HG03066 (cell line): ENCODE measurements around the gene PRDM16.

ENCODE experiments used
- ATAC-seq: cut with Tn5 transposase; IDR thresholded peaks from one replicate; pipeline ENCODE4 v1.9.1; 2021; ENCODE audit warnings: low read depth; ENCODE audit not compliant: unreplicated experiment

The PRDM16 gene

DNA sequence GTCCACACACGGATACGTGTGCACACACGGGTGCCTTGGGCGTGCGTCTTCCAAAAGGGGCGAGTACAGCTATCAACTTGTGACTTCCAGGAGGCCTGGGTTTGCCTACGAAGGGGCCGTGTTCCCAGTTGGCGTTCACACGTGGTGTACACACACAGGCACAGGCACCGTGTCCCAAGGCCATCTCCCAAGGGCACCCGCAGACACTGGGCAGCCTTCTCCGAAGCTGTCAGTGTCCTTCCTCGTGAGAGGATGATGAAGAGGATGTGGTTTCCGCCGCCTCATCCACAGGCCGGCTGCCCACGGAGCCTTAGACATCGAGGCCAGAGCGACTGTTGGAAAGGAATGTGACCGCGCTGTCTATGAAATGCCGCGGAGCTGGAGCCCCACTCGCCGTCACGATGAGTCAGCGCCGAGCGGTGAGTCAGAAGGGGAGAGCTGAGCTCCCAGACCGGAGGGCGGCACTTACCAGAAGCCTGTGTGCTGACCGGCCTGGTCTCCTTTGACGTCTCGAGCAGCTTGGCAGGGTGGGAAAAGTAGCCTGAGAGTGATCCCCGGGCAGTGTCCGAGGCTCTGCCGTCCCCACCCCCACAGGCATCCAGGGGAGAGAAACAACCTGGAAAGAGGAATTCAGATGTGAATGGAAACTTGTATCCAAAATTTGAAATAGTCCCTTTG lies 244.0 kb downstream of the PRDM16 start:
- no peak for ATAC-seq

GRCh38 chr1:3313576-3313950 lies 244.6 kb downstream of the PRDM16 start:
- ATAC-seq: no peak

GRCh38 chr1:3314491-3315381 lies 245.7 kb downstream of the PRDM16 start:
- ATAC-seq: no peak

GRCh38 chr1:3315399-3316339 lies 246.7 kb downstream of the PRDM16 start:
- no peak for ATAC-seq

DNA sequence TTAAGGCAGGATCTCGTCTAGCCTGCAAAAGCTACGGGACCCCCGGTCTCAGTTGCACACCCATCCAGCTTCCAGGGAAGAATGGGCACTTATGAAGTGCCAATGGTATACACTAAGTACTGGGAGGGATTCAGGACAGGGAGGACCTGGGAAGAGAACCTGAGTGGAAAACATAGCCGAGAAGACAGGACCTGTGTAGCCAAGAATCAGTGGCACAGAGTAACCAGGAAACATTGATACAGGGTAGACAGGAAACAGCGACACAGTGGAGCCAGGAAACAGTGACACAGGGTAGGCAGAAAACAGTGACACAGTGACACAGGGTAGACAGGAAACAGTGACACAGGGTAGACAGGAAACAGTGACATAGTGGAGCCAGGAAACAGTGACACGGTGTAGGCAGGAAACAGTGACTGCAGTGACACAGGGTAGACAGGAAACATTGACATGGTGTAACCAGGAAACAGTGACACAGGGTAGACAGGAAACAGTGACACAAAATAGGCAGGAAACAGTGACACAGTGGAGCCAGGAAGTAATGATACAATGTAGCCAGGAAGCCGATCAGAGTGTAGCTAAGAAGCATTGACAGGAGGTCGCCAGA lies 247.4 kb downstream of the PRDM16 start:
- no peak for ATAC-seq

DNA sequence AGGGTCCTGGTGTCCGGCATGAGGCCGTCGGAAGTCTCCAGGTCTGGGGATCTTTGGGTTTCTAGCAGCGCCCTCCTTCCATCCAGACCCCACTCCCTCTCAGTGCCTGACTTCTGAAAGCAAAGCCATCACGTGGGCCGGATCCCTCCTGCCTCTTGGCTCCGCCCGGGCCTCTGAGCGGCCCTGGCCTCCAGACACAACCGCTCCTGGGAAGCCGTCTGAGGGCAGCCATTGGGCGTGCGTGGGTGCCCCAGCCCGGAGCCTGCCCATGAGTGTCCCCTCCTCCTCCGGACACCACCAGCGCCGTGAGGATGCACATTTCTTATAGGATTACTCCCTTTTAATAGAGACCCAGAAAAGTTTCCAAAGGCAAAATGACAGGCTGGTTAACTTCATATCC lies 248.5 kb downstream of the PRDM16 start:
- no peak for ATAC-seq

DNA sequence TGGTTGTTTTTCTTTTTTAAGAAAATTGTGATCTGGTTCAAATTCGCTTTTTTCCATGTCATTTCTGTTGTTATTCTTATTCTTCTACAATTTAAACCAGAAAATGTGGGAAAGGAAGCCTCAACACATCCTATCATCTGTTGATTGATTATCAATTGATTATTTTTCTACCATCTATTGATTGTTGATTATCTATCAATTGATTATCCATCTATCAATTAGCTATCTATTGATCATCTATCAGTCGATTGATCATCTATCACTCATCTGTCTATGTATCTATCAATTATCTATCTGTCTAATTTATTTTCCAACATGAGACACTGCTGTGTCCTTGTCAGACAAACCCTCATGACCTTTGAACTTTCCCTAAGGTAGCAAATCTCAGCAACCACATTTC lies 249.3 kb downstream of the PRDM16 start:
- no peak for ATAC-seq

GRCh38 chr1:3319874-3320245 lies 250.9 kb downstream of the PRDM16 start:
- ATAC-seq: no peak

- ATAC-seq: no peak
Observed at GRCh38 chr1:3320246-3321152, 251.5 kb downstream of the PRDM16 start.

- ATAC-seq: no peak
Observed at GRCh38 chr1:3321559-3322449, 252.8 kb downstream of the PRDM16 start.

DNA sequence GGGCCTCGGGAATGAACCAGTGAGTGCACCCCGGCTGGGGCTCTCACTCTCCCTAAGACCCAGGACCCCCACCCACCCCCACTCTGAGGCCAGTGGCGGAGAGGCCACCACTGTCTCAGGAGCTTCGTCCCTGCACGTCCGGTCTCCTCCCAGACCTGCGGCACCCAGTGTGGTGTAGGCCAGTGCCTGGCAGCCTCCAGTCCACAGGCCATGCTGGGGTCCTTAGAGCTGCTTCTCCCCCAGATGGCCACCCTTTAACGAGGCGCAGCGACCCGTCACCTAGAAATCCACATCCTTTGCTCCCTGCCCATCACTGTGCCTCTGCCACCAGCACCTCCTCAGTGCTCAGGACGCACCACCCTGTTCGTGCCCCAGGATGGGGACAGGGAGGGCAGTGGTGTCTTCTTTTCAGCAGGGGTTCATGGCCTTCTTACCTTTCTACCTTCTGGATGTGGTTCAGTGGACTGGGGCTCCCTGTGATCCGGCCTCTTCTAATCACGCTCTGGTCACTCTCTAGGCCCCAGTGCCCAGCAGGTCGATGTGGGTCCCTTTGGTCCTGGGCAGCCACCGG lies 253.5 kb downstream of the PRDM16 start:
- ATAC-seq: no peak

- no peak for ATAC-seq
Observed at GRCh38 chr1:3323021-3323795, 254.2 kb downstream of the PRDM16 start.

DNA sequence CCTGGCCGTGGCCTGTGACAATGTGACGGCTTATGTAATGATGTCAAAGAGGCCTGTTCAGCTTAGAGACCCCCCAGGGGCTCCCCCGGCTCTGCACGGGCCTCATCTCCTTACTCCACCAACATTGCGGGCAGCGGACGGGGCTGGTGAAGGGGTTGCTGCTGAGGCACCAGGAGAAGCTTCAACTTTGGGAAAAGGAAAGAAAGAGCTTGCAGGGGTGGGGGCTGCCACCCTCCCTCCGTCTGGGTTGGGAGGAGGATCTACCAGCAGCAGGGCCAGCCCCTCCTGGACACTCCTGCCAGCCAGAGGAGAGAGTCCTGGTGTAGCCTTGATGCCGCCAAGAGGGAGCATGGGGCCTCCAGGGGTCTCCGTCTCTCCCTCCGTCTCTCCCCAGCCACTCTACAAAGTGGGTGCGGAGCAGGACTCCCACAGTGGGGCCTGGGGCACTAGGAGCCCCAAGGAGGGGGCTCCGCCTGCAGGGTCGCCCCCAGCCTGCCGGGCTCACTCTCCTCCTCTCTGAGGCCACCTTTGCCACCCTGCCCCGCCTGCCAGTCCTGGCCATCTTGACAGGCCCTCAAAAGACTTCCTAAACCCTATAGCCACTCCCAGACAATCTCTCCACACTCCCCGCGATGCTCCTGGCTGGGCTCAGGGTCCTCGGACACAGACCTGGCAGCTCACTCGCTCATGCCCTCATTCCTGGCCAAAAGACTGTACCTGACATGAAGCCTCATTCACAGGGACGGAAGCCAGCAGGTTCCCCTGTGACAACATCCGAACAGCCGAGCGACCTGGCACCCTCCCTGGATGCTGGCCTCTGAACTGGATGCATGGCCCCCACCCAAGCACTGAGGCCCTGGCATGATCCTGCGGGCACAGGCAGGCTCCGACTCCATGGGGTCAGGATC lies 255.0 kb downstream of the PRDM16 start:
- ATAC-seq: no peak

- no peak for ATAC-seq
Observed at GRCh38 chr1:3324704-3325535, 255.9 kb downstream of the PRDM16 start.

DNA sequence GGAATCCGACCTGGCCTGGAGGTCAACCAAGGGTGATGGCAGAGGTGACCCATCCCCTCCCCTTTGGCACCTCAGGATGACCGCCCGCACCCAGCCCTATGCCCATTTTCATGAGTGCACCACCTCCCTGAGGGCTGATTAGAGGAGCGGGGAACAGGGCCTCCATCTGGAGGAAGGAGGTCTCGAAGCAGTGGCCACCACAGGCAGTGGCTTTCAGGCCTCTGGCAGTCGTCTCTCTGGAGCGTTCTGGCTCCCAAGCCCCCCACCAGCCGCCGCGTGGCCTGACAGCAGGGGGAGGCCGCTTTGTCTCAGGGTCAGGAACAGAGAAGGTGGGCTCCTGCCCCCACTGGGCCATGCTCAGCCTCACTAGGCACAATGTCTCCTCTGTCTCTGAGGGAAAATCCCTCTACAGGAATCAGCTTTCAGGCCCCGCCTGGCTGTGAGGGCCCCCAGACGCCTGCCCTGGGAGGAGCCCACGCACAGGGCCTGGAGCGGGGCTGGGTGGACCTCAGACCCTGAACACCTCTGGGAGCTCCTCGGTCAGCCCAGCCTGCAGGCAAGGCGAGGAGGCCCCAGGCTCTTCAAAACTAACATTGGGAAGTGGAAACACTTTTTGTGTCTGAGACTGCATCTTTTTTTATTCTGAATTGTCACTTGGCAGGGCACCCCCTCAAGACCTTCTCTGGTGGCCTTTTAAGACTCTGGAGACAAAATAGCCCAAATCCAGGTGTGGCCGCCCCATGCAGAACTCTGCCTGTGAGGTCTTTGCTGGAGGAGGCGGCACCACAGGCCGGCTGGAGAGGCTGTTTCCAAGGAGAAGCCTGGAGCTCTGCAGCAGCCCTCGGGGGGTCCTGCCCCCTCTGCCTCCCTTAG lies 257.7 kb downstream of the PRDM16 start:
- no peak for ATAC-seq
